ENCODE measurements around the gene IRF2BP1. TPM values are rescaled to one million over a fixed set of nuclear protein-coding genes. Genes with fewer than 3 reads are reported as not detected.

The IRF2BP1 gene
- total and polyA plus RNA-seq, 4 donors = 4.9 to 16.8 (median 16.4) TPM

- TF ChIP-seq MAX (IDR thresholded peaks at IDR 0.05) (no peak), ATF3 (IDR thresholded peaks at IDR 0.05) (no peak), YY1 (IDR thresholded peaks at IDR 0.05) (no peak), NR2F2 (IDR thresholded peaks at IDR 0.05) (no peak), HNF4G (IDR thresholded peaks at IDR 0.05) (no peak), RXRA (IDR thresholded peaks at IDR 0.05) (no peak), FOXA1 (IDR thresholded peaks at IDR 0.05) (no peak)
- 10% methylated on average over 5 of the region's 5 CpGs for WGBS
- Histone ChIP-seq H3K4me1 (ENCODE audit: control insufficient read depth in 4 of 4, insufficient read depth in 4 of 4, low read length in 3 of 4) (peaks cover 23 to 66% (median 41%) of the 10 kb centered on the region in 4 donors), H3K27ac (ENCODE audit: low read depth in 1 of 2, low read length in 2 of 2) (peak overlapping the region; percentile 32 to 67), H3K36me3 (ENCODE audit: control insufficient read depth in 4 of 4, insufficient read depth in 3 of 4, low read depth in 1 of 4, low read length in 3 of 4) (no peaks in the 10 kb centered on the region), H3K9ac (ENCODE audit: low read depth in 1 of 2, low read length in 2 of 2) (peak overlapping the region in 1 of 2 donors; percentile 64), H3K9me3 (ENCODE audit: control insufficient read depth in 4 of 4, low read length in 3 of 4) (no peaks in the 10 kb centered on the region), H3K27me3 (ENCODE audit: control insufficient read depth in 4 of 4, insufficient read depth in 4 of 4, low read length in 3 of 4) (no peaks in the 10 kb centered on the region), H3K4me3 (ENCODE audit: low read depth in 1 of 3, low read length in 3 of 3) (peak overlapping the region in 2 of 3 donors; percentile 37 to 81)
- DNase-seq (ENCODE audit: low spot score) = no peak
Observed at GRCh38 chr19:45883586-45883880, 2.4 kb downstream of the IRF2BP1 start.

GRCh38 chr19:45882652-45883585, 3.0 kb downstream of the IRF2BP1 start:
- no peaks in the 10 kb centered on the region for H3K36me3 ChIP-seq (ENCODE audit: control insufficient read depth in 4 of 4, insufficient read depth in 3 of 4, low read depth in 1 of 4, low read length in 3 of 4)
- no peaks in the 10 kb centered on the region for H3K27me3 ChIP-seq (ENCODE audit: control insufficient read depth in 4 of 4, insufficient read depth in 4 of 4, low read length in 3 of 4)
- WGBS = 6% methylated on average over 47 of the region's 47 CpGs
- no peaks in the 10 kb centered on the region for H3K9me3 ChIP-seq (ENCODE audit: control insufficient read depth in 4 of 4, low read length in 3 of 4)
- peaks cover 23 to 70% (median 42%) of the 10 kb centered on the region in 4 donors for H3K4me1 ChIP-seq (ENCODE audit: control insufficient read depth in 4 of 4, insufficient read depth in 4 of 4, low read length in 3 of 4)
- DNase-seq (ENCODE audit: low spot score) = peak; percentile 91
- peak overlapping the region; percentile 64 to 81 (median 67) for H3K4me3 ChIP-seq (ENCODE audit: low read depth in 1 of 3, low read length in 3 of 3)
- H3K9ac ChIP-seq (ENCODE audit: low read depth in 1 of 2, low read length in 2 of 2) = peak overlapping the region; percentile 75 to 87
- H3K27ac ChIP-seq (ENCODE audit: low read depth in 1 of 2, low read length in 2 of 2) = peak overlapping the region; percentile 96 to 98
- TF ChIP-seq YY1 (IDR thresholded peaks at IDR 0.05) (peak; percentile 39), SP1 (IDR thresholded peaks at IDR 0.05) (peak; percentile 66), REST (IDR thresholded peaks at IDR 0.05) (peak; percentile 42), JUND (IDR thresholded peaks at IDR 0.05) (peak; percentile 21 to 24), CTCF (IDR thresholded peaks at IDR 0.05; ENCODE audit: low read depth, low read length, missing input control) (peak; percentile 100), MAX (IDR thresholded peaks at IDR 0.05) (peak; percentile 57), HNF4G (IDR thresholded peaks at IDR 0.05) (no peak), HNF4A (conservative IDR thresholded peaks at IDR 0.05) (peak; percentile 24 to 48), EGR1 (IDR thresholded peaks at IDR 0.05; ENCODE audit: low read depth in 2 of 2) (peak; percentile 51 to 71), FOXA2 (IDR thresholded peaks at IDR 0.05) (no peak), GABPA (IDR thresholded peaks at IDR 0.05 in 1 of 2, conservative IDR thresholded peaks at IDR 0.05 in 1 of 2) (peak in 1 of 2 donors; percentile 58), RXRA (IDR thresholded peaks at IDR 0.05) (peak; percentile 28 to 62), TAF1 (conservative IDR thresholded peaks at IDR 0.05) (peak; percentile 69), NR2F2 (IDR thresholded peaks at IDR 0.05) (no peak), ZBTB33 (IDR thresholded peaks at IDR 0.05) (no peak), FOXA1 (IDR thresholded peaks at IDR 0.05) (peak; percentile 14), RAD21 (IDR thresholded peaks at IDR 0.05) (peak; percentile 91 to 92), ATF3 (IDR thresholded peaks at IDR 0.05) (no peak)

Data from liver (tissue), 9 donors.